Neuronal stem cell (in vitro differentiated cells): ENCODE results near the gene CALR.
A peak's percentile ranks its signal among the peaks of the same experiment; 100 is the strongest.

Experiments used
- DNase-seq: peaks from one replicate; pipeline ENCODE4 v3.0.0-alpha.2; 2013; ENCODE audit warnings: low spot score
- H2AFZ ChIP-seq: one replicate; pipeline ENCODE4 v1.6.1; 2013; ENCODE audit warnings: mild to moderate bottlenecking, low read length, inconsistent platforms
- H2AK5ac ChIP-seq: 2 replicates; pipeline ENCODE4 v1.6.1; 2013; ENCODE audit warnings: low read depth, mild to moderate bottlenecking, inconsistent platforms, low read length, moderate library complexity, mixed read lengths
- H2BK120ac ChIP-seq: 2 replicates; pipeline ENCODE4 v1.6.1; 2013; ENCODE audit warnings: low read depth, mild to moderate bottlenecking, inconsistent platforms, low read length, moderate library complexity, mixed read lengths
- H2BK12ac ChIP-seq: one replicate; pipeline ENCODE4 v1.6.1; 2013; ENCODE audit warnings: low read length, inconsistent platforms
- H2BK15ac ChIP-seq: 2 replicates; pipeline ENCODE4 v1.6.1; 2013; ENCODE audit warnings: mild to moderate bottlenecking, low read length, inconsistent platforms, mixed read lengths
- H2BK5ac ChIP-seq: one replicate; pipeline ENCODE4 v1.6.1; 2013; ENCODE audit warnings: inconsistent platforms, mild to moderate bottlenecking, low read length, moderate library complexity
- H3K14ac ChIP-seq: one replicate; pipeline ENCODE4 v1.6.1; 2013; ENCODE audit warnings: low read length, inconsistent platforms
- H3K18ac ChIP-seq: 2 replicates; pipeline ENCODE4 v1.6.1; 2013; ENCODE audit warnings: low read length, inconsistent platforms
- H3K23ac ChIP-seq: 2 replicates; pipeline ENCODE4 v1.6.1; 2013; ENCODE audit warnings: low read depth, mild to moderate bottlenecking, mixed read lengths, low read length, inconsistent platforms; ENCODE audit not compliant: poor library complexity
- H3K27ac ChIP-seq: replicated peaks from 3 replicates; pipeline ENCODE4 v1.5.1; 2013; ENCODE audit warnings: low read length, inconsistent platforms
- H3K27me3 ChIP-seq, 3 experiments: 2 replicates each; pipeline ENCODE4 v1.6.1; 2013; ENCODE audit warnings: low read length in 3 of 3, mild to moderate bottlenecking in 2 of 3, inconsistent platforms in 1 of 3, low read depth in 1 of 3, mixed read lengths in 1 of 3, moderate library complexity in 1 of 3; ENCODE audit not compliant: control insufficient read depth in 3 of 3, insufficient read depth in 3 of 3
- H3K36me3 ChIP-seq, 2 donors: replicated peaks in 1 of 2; 2 replicates each; pipeline ENCODE4 v1.6.1; 2013; ENCODE audit warnings: low read length in 2 of 2; ENCODE audit not compliant: control insufficient read depth in 2 of 2, insufficient read depth in 2 of 2
- H3K4ac ChIP-seq: 2 replicates; pipeline ENCODE4 v1.6.1; 2013; ENCODE audit warnings: inconsistent platforms, mild to moderate bottlenecking, low read length, moderate library complexity
- H3K4me1 ChIP-seq, 2 donors: 1 replicate in 1 of 2; 2 replicates in 1 of 2; pipeline ENCODE4 v1.6.1; 2013; ENCODE audit warnings: low read length in 2 of 2, low read depth in 1 of 2; ENCODE audit not compliant: control insufficient read depth in 2 of 2, insufficient read depth in 1 of 2
- H3K4me2 ChIP-seq: one replicate; pipeline ENCODE4 v1.6.1; 2013; ENCODE audit warnings: mild to moderate bottlenecking, low read length, inconsistent platforms; ENCODE audit not compliant: insufficient read depth, poor library complexity, severe bottlenecking
- H3K4me3 ChIP-seq, 2 donors: 2 replicates each; pipeline ENCODE4 v1.5.1; 2013; ENCODE audit warnings: low read length in 2 of 2, mild to moderate bottlenecking in 2 of 2, inconsistent platforms in 1 of 2, moderate library complexity in 1 of 2
- H3K79me1 ChIP-seq: one replicate; pipeline ENCODE4 v1.6.1; 2013; ENCODE audit warnings: low read depth, mild to moderate bottlenecking, inconsistent platforms, low read length, moderate library complexity
- H3K9ac ChIP-seq: one replicate; pipeline ENCODE4 v1.6.1; 2013; ENCODE audit warnings: mild to moderate bottlenecking, low read depth, low read length, inconsistent platforms; ENCODE audit not compliant: poor library complexity
- H3K9me3 ChIP-seq, 2 donors: replicated peaks in 1 of 2; 2 replicates each; pipeline versions ENCODE3 to v1.6.1; 2013; ENCODE audit warnings: low read length in 2 of 2, mild to moderate bottlenecking in 2 of 2, inconsistent platforms in 1 of 2, low read depth in 1 of 2, mixed read lengths in 1 of 2, moderate library complexity in 1 of 2; ENCODE audit not compliant: control insufficient read depth in 2 of 2, insufficient read depth in 1 of 2
- H4K8ac ChIP-seq: one replicate; pipeline ENCODE4 v1.6.1; 2013; ENCODE audit warnings: low read depth, mild to moderate bottlenecking, inconsistent platforms, low read length, moderate library complexity
- H4K91ac ChIP-seq: one replicate; pipeline ENCODE4 v1.6.1; 2013; ENCODE audit warnings: low read length, low read depth, mild to moderate bottlenecking, inconsistent platforms; ENCODE audit not compliant: poor library complexity
- WGBS, 2 donors: extraction: QIAGEN DNeasy Blood & Tissue Kit; methylation state at CpG; one replicate each; pipeline ENCODE4 v1.1.7; 2013; ENCODE audit warnings: missing lambda C conversion rate in 2 of 2, mixed read lengths in 1 of 2; ENCODE audit not compliant: insufficient read length in 2 of 2, insufficient replicate concordance in 1 of 2; ENCODE audit errors: extremely low coverage in 2 of 2; 5-methylcytosine and 5-hydroxymethylcytosine counted together

Gene CALR

DNA sequence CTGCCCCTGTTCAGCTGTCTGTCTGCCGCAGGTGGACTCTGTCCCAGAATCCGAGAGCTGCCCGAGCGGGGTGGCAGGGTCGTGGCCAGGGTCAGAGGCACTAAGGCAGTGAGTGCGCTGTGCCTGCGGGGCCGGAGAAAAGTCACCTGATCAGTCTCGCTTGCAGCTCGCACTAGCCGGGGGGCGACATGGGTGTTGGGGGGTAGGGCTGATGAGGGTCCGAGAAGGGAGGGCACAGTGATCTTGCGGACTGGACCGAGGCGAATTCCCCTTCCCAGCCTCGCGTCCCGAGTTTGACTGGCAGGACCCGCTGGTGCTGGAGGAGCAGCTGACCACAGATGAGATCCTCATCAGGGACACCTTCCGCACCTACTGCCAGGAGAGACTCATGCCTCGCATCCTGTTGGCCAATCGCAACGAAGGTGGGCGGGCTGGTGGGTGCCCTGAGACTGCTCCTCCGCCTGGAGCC, 46.8 kb upstream of the CALR start:
- H2BK15ac ChIP-seq: no peak overlapping the region
- H3K9me3 ChIP-seq: peaks cover 0 to 2% of the 10 kb centered on the region in 2 donors
- H3K27ac ChIP-seq: no peak overlapping the region
- WGBS, 2 donors: no CpG with 5 or more reads among the region's 26 CpGs
- peak overlapping the region; percentile 90 to 99 for H3K4me3 ChIP-seq
- no peak overlapping the region for H4K8ac ChIP-seq
- no peak overlapping the region for H2BK12ac ChIP-seq
- no peak overlapping the region for H4K91ac ChIP-seq
- H3K18ac ChIP-seq: no peak overlapping the region
- peaks cover 4 to 8% of the 10 kb centered on the region in 2 donors for H3K4me1 ChIP-seq
- H2BK120ac ChIP-seq: no peak overlapping the region
- peaks cover 0 to 26% (median 8%) of the 10 kb centered on the region in 3 experiments for H3K27me3 ChIP-seq
- H3K36me3 ChIP-seq: peaks cover 21 to 29% of the 10 kb centered on the region in 2 donors
- H3K9ac ChIP-seq: peak overlapping the region; percentile 92
- no peak for DNase-seq
- peak overlapping the region; percentile 47 for H3K14ac ChIP-seq
- H3K4me2 ChIP-seq: peak overlapping the region; percentile 98
- H2AFZ ChIP-seq: peak overlapping the region; percentile 88
- H3K4ac ChIP-seq: no peak overlapping the region
- peak overlapping the region; percentile 25 for H3K23ac ChIP-seq
- H2AK5ac ChIP-seq: peak overlapping the region; percentile 36
- H2BK5ac ChIP-seq: no peak overlapping the region
- peaks cover 10% of the 10 kb centered on the region for H3K79me1 ChIP-seq

DNA sequence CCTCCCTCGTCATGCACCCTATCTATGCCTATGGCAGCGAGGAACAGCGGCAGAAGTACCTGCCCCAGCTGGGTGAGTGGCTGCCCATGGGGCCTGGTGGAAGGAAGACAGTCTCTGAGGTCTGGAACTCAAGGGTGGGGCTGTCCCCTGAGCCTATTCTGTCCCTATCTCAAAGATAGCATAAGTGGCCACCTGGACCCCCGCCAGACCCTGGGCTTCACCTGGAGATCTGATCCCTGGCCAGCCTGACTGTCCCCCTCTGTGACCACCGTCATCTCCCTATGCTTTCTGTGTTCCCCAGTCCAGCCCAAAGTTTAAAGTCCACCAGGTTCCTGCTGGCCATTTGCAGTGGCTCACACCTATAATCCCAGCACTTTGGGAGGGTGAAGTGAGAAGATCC, 44.8 kb upstream of the CALR start:
- Histone ChIP-seq H2AFZ (no peak overlapping the region), H3K27me3 (peaks cover 0 to 6% (median 0%) of the 10 kb centered on the region in 3 experiments), H3K27ac (no peak overlapping the region), H2BK15ac (no peak overlapping the region), H3K4ac (no peak overlapping the region), H3K36me3 (peaks cover 34 to 49% of the 10 kb centered on the region in 2 donors), H2BK120ac (no peak overlapping the region), H3K79me1 (peaks cover 11% of the 10 kb centered on the region), H3K18ac (no peak overlapping the region), H2BK12ac (no peak overlapping the region), H3K23ac (no peak overlapping the region), H3K9ac (no peak overlapping the region), H3K4me2 (no peak overlapping the region), H3K9me3 (peaks cover 0 to 2% of the 10 kb centered on the region in 2 donors), H3K14ac (no peak overlapping the region), H4K91ac (no peak overlapping the region), H3K4me1 (peaks cover 4 to 8% of the 10 kb centered on the region in 2 donors), H3K4me3 (no peak overlapping the region), H4K8ac (no peak overlapping the region), H2AK5ac (no peak overlapping the region), H2BK5ac (no peak overlapping the region)
- no CpG with 5 or more reads among the region's 5 CpGs for WGBS, 2 donors
- no peak for DNase-seq

DNA sequence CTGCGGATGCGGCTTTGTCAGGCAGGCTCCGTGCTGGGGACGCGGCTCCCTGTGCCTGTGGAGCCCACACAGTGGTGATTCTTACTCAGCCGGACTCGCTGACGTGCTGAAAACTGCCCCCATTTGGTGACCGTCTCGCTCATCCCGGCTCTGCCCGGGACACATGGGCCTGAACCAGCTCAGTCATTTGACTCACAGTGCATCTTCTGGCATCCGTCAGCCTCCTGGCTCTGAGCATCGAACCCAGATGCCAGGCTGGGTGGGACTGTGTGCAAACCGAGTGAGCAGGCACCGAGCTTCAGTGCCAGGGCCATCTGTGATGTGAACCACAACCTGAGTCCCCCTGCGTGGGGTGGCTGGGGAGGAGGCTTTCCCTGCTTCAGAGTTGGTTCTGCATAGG, 41.9 kb upstream of the CALR start:
- no peak overlapping the region for H2BK15ac ChIP-seq
- no peak overlapping the region for H3K4me2 ChIP-seq
- H3K18ac ChIP-seq: no peak overlapping the region
- H4K8ac ChIP-seq: no peak overlapping the region
- H2AFZ ChIP-seq: no peak overlapping the region
- peaks cover 3 to 4% of the 10 kb centered on the region in 2 donors for H3K4me1 ChIP-seq
- H3K27me3 ChIP-seq: no peaks in the 10 kb centered on the region
- H2BK12ac ChIP-seq: no peak overlapping the region
- no peak overlapping the region for H3K4me3 ChIP-seq
- H3K79me1 ChIP-seq: peaks cover 7% of the 10 kb centered on the region
- no peak overlapping the region for H4K91ac ChIP-seq
- no peak overlapping the region for H2AK5ac ChIP-seq
- peak overlapping the region; percentile 32 for H2BK5ac ChIP-seq
- H3K14ac ChIP-seq: no peak overlapping the region
- H3K9me3 ChIP-seq: peaks cover 0 to 2% of the 10 kb centered on the region in 2 donors
- no peak for DNase-seq
- H3K27ac ChIP-seq: no peak overlapping the region
- peaks cover 39 to 66% of the 10 kb centered on the region in 2 donors for H3K36me3 ChIP-seq
- no peak overlapping the region for H3K4ac ChIP-seq
- H2BK120ac ChIP-seq: no peak overlapping the region
- H3K23ac ChIP-seq: no peak overlapping the region
- no peak overlapping the region for H3K9ac ChIP-seq
- no CpG with 5 or more reads among the region's 17 CpGs for WGBS, 2 donors

DNA sequence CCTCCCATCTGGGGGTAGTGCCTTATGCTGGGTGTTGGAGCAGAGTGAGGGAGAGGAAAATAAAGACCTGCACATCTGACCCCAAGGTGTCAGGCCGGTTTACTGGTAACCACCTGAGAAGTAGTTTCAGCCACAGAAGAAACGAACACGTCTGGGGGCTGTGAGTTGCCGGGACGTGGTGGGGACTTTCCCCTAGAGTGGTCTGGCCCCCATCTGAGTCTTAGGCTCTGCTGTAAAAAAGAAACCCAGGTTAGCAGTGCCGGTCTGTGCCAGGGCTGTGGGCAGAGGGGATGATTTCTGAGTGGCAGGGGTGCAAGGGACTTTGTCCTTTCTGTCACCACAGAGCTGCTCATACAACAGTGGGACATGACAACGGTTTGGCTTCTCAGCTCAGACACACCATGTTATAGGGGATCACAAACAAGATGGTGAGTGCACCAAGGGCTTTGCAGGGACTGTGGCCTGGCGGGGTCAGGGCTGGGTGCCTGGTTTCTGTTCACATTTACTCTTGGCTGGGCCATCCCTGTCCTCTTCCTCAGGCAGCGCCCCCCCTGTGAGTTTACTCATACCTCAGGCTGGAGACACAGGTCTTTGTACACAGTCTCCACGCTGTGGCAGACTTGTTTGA, 38.4 kb upstream of the CALR start:
- Histone ChIP-seq H3K9me3 (no peaks in the 10 kb centered on the region), H3K9ac (no peak overlapping the region), H3K79me1 (peaks cover 2% of the 10 kb centered on the region), H2BK12ac (no peak overlapping the region), H2BK5ac (no peak overlapping the region), H3K36me3 (peaks cover 24 to 52% of the 10 kb centered on the region in 2 donors), H3K4me2 (no peak overlapping the region), H3K27me3 (no peaks in the 10 kb centered on the region), H4K8ac (no peak overlapping the region), H3K4me1 (no peaks in the 10 kb centered on the region), H2BK120ac (no peak overlapping the region), H3K18ac (no peak overlapping the region), H3K27ac (no peak overlapping the region), H2AFZ (no peak overlapping the region), H3K14ac (no peak overlapping the region), H4K91ac (no peak overlapping the region), H3K4me3 (no peak overlapping the region), H3K23ac (no peak overlapping the region), H2AK5ac (no peak overlapping the region), H3K4ac (no peak overlapping the region), H2BK15ac (no peak overlapping the region)
- no peak for DNase-seq
- WGBS, 2 donors: no CpG with 5 or more reads among the region's 10 CpGs
